Ovary (tissue), 9 donors: ENCODE data around the gene IMMP2L. TPM values are rescaled to one million over a fixed set of nuclear protein-coding genes. Genes with fewer than 3 reads are reported as not detected.

Experiments used
- DNase-seq, 5 donors: peaks; one replicate each; pipeline ENCODE4 v3.0.0-alpha.2; 2019 to 2020
- H3K27ac ChIP-seq, 2 donors: fragments of 200-600 bp; one replicate each; pipeline versions ENCODE4 v1.5.1 to v1.8.0; 2019 to 2022
- H3K27me3 ChIP-seq: fragments of 200-600 bp; one replicate; pipeline ENCODE4 v1.8.0; 2022
- H3K36me3 ChIP-seq: fragments of 200-600 bp; sonication (generic); one replicate; pipeline ENCODE4 v1.5.1; 2019
- H3K4me1 ChIP-seq: one replicate; pipeline ENCODE4 v1.8.1; 2013; ENCODE audit warnings: mild to moderate bottlenecking, moderate library complexity; ENCODE audit not compliant: insufficient read depth
- H3K4me3 ChIP-seq: fragments of 200-600 bp; sonication (generic); one replicate; pipeline ENCODE4 v1.5.1; 2017
- H3K9me3 ChIP-seq, 2 donors: fragments of 200-600 bp in 1 of 2; sonication (generic) in 1 of 2; one replicate each; pipeline versions ENCODE4 v1.5.1 to v1.8.1; 2013 to 2019; ENCODE audit warnings: mild to moderate bottlenecking in 1 of 2, moderate library complexity in 1 of 2
- EP300 ChIP-seq: sonication (generic); formaldehyde crosslinking; IDR thresholded peaks from one replicate; pipeline ENCODE4 v1.6.1; 2017; ENCODE audit warnings: antibody characterized with exemption
- POLR2A ChIP-seq: fragments of 450-650 bp; IDR thresholded peaks from one replicate; pipeline ENCODE4 v1.6.1; 2017; ENCODE audit warnings: antibody characterized with exemption, mild to moderate bottlenecking, moderate library complexity
- WGBS, 3 donors: extraction: QIAGEN DNeasy Blood & Tissue Kit in 1 of 3; methylation state at CpG; one replicate each; pipeline versions ENCODE4 v1.1.5 to v1.1.7; 2013 to 2017; 5-methylcytosine and 5-hydroxymethylcytosine counted together
- intact Hi-C, 4 donors: fragments of 100-400 bp; cut with DNase I; formaldehyde crosslinking; loops; one replicate each; pipeline versions ENCODE4 v1.11.0 to v1.15.1; 2022 to 2023
- polyA plus RNA-seq, 2 donors: library from polyadenylated mRNA; stranded (reverse); fragments of 200-250 nt in 1 of 2; fragments of 350-450 nt in 1 of 2; fragmentation: Illumina TruSeq in 1 of 2; extraction: RNeasy Lipid Tissue Mini Kit (QIAGEN cat#74804) in 1 of 2; gene quantifications; one replicate each; pipeline ENCODE4 v1.2.3, GENCODE V29; 2013 to 2014
- total RNA-seq, 7 donors: library from RNA; depleted of rRNA in 2 of 7; stranded (reverse); fragments of >200 nt in 2 of 7; fragmentation: NEBNext Ultra II Directional in 3 of 7; extraction: Animal tissue kit (Norgen Biotek cat#: 25700) in 3 of 7; gene quantifications; one replicate each; pipeline versions ENCODE4 v1.1.0 to v1.2.4, GENCODE V29; 2016 to 2023
- TF ChIP-seq, protein P1 (sequence below), 3 donors: fragments of 450-650 bp in 2 of 3; fragments of 200-600 bp in 1 of 3; IDR thresholded peaks; one replicate each; pipeline versions ENCODE4 v1.5.1 to v1.8.0; 2016 to 2022; ENCODE audit warnings: antibody characterized with exemption in 3 of 3, mild to moderate bottlenecking in 1 of 3
- donor health status: DM: no; HTN: no; CAD: no; lungs with moderate emphysema.
- donor health status: DM: no; HTN: no; CAD: no.
- donor health status: Bipolar disorder and iron deficiency.
- donor health status: DM: yes; HTN: yes; CAD: no.
- donor health status: DM: no; HTN: no; CAD: no.
- donor health status: DM: yes; HTN: yes; CAD: no.

The IMMP2L gene
- total and polyA plus RNA-seq, 9 donors, result 19.5 to 36.9 (median 29.9) TPM

GRCh38 chr7:111600091-111600490, 37.8 kb upstream of the IMMP2L start:
- Histone ChIP-seq H3K4me3 (no peak overlapping the region), H3K27ac (no peak overlapping the region), H3K27me3 (no peaks in the 10 kb centered on the region), H3K36me3 (no peaks in the 10 kb centered on the region), H3K9me3 (no peaks in the 10 kb centered on the region), H3K4me1 (no peaks in the 10 kb centered on the region)
- WGBS, 3 donors, result 83 to 98% (median 96%) methylated on average over 1 of the region's 1 CpG
- TF ChIP-seq, protein P1, sequence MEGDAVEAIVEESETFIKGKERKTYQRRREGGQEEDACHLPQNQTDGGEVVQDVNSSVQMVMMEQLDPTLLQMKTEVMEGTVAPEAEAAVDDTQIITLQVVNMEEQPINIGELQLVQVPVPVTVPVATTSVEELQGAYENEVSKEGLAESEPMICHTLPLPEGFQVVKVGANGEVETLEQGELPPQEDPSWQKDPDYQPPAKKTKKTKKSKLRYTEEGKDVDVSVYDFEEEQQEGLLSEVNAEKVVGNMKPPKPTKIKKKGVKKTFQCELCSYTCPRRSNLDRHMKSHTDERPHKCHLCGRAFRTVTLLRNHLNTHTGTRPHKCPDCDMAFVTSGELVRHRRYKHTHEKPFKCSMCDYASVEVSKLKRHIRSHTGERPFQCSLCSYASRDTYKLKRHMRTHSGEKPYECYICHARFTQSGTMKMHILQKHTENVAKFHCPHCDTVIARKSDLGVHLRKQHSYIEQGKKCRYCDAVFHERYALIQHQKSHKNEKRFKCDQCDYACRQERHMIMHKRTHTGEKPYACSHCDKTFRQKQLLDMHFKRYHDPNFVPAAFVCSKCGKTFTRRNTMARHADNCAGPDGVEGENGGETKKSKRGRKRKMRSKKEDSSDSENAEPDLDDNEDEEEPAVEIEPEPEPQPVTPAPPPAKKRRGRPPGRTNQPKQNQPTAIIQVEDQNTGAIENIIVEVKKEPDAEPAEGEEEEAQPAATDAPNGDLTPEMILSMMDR (IDR thresholded peaks at IDR 0.05), result no peak
- TF ChIP-seq POLR2A (no peak), EP300 (no peak)
- intact Hi-C loops, result no loop called here
- DNase-seq, result no peak

- 94 to 99% (median 98%) methylated on average over 1 of the region's 1 CpG for WGBS, 3 donors
- Histone ChIP-seq H3K27ac (no peak overlapping the region), H3K9me3 (no peaks in the 10 kb centered on the region), H3K36me3 (no peaks in the 10 kb centered on the region), H3K4me3 (no peak overlapping the region), H3K4me1 (no peaks in the 10 kb centered on the region), H3K27me3 (no peaks in the 10 kb centered on the region)
- intact Hi-C loops, result no loop called here
- TF ChIP-seq, protein P1 (IDR thresholded peaks at IDR 0.05), result no peak
- DNase-seq, result no peak
These were observed 33.5 kb upstream of the IMMP2L start for GRCh38 chr7:111595780-111596179.

DNA sequence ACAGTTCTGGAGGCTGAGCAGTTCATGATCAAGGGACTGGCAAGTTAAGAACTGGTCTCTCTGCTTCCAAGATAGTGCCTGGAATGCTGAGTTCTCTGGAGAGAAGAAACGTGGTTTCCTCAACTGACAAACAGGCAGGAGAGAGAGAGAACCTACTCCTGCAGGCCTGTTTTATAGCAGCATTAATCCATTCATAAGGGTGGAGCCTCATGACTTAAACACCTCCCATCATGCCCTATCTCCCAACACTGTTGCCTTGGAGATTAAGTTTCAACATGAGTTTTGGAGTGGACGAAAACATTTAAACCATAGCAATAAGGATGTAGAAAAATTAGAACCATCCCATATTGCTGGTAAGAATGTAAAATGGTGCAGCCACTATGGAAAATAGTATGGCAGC, 32.3 kb upstream of the IMMP2L start:
- WGBS, 3 donors, result 32 to 53% (median 37%) methylated on average over 2 of the region's 2 CpGs
- Histone ChIP-seq H3K36me3 (no peaks in the 10 kb centered on the region), H3K27ac (no peak overlapping the region), H3K4me1 (no peaks in the 10 kb centered on the region), H3K27me3 (no peaks in the 10 kb centered on the region), H3K4me3 (no peak overlapping the region), H3K9me3 (no peaks in the 10 kb centered on the region)
- no peak for DNase-seq
- TF ChIP-seq EP300 (no peak), POLR2A (no peak)
- TF ChIP-seq, protein P1 (IDR thresholded peaks at IDR 0.05), result no peak
- intact Hi-C loops, result no loop called here

DNA sequence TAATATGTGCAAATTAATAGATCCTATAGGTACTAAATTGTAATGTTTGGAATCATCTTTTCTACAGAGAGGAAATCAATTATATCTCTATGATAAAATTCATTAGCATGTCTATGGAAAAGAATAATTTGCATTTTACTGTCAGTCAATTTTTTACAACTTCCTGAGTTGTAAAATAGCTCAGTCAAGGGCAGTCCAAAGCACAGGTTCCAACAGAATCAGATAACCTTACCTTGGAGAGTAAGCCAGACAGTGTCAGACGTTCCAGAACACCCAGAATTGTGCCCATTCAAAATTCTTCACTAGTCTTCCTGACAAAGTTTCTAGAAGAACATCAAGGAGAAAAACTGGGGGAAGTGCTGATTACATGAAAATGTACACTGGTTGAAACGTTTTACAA, 31.1 kb upstream of the IMMP2L start:
- H3K36me3 ChIP-seq, result no peaks in the 10 kb centered on the region
- no peaks in the 10 kb centered on the region for H3K27me3 ChIP-seq
- WGBS, 3 donors, result 22 to 35% (median 24%) methylated on average over 2 of the region's 2 CpGs
- H3K9me3 ChIP-seq, result no peaks in the 10 kb centered on the region
- H3K27ac ChIP-seq, result no peak overlapping the region
- no peak for DNase-seq
- intact Hi-C loops, result no loop called here
- no peaks in the 10 kb centered on the region for H3K4me1 ChIP-seq
- H3K4me3 ChIP-seq, result no peak overlapping the region
- no peak for TF ChIP-seq EP300
- TF ChIP-seq POLR2A, result no peak
- TF ChIP-seq, protein P1 (IDR thresholded peaks at IDR 0.05), result no peak

- Histone ChIP-seq H3K27ac (no peak overlapping the region), H3K27me3 (no peaks in the 10 kb centered on the region), H3K4me3 (no peak overlapping the region), H3K36me3 (no peaks in the 10 kb centered on the region), H3K4me1 (no peaks in the 10 kb centered on the region), H3K9me3 (no peaks in the 10 kb centered on the region)
- WGBS, 3 donors, result 70 to 77% (median 74%) methylated on average over 3 of the region's 3 CpGs
- intact Hi-C loops, result no loop called here
- TF ChIP-seq EP300 (no peak), POLR2A (no peak)
- TF ChIP-seq, protein P1 (IDR thresholded peaks at IDR 0.05), result no peak
- DNase-seq, result no peak
These were observed 25.8 kb upstream of the IMMP2L start for GRCh38 chr7:111588065-111588433.
